H1 (cell line): ENCODE data around the gene LHFPL6. TPM values are rescaled to one million over a fixed set of nuclear protein-coding genes. Genes with fewer than 3 reads are reported as not detected.

Experiments used
- CTCF ChIA-PET: fragments of 300-600 bp; sonication (Branson Sonifier 250); formaldehyde crosslinking; loops from one replicate; lab custom pipeline; 2021; ENCODE audit not compliant: partially characterized antibody; lab: Charles Lee
- POLR2A ChIA-PET: fragments of 300-600 bp; sonication (Branson Sonifier 250); formaldehyde crosslinking; loops from one replicate; lab custom pipeline; 2021; ENCODE audit warnings: inconsistent platforms; ENCODE audit not compliant: partially characterized antibody; lab: Charles Lee
- DNase-seq, 2 experiments: peaks; one replicate each; pipeline versions ENCODE4 v3.0.0 to v3.0.0-alpha.2; 2010 to 2022; ENCODE audit warnings: low spot score in 2 of 2, low read depth in 1 of 2, mixed read lengths in 1 of 2
- FAIRE-seq: peaks from 2 replicates; lab custom pipeline; 2011; peaks lifted over from hg19 to GRCh38; lab: Jason Lieb, UNC
- H2AFZ ChIP-seq: 2 replicates; pipeline ENCODE4 v1.8.1; 2012; ENCODE audit warnings: low read length, inconsistent platforms
- H2AK5ac ChIP-seq: 2 replicates; pipeline ENCODE4 v1.6.1; 2013; ENCODE audit warnings: low read depth, low read length
- H2BK120ac ChIP-seq: replicated peaks from 2 replicates; pipeline ENCODE3; 2013; ENCODE audit warnings: low read depth, low read length, inconsistent platforms
- H2BK12ac ChIP-seq: 2 replicates; pipeline ENCODE4 v1.6.1; 2013; ENCODE audit warnings: low read depth, low read length
- H2BK15ac ChIP-seq: 2 replicates; pipeline ENCODE4 v1.6.1; 2013; ENCODE audit warnings: low read length
- H2BK20ac ChIP-seq: 2 replicates; pipeline ENCODE4 v1.6.1; 2013; ENCODE audit warnings: low read length
- H2BK5ac ChIP-seq: 2 replicates; pipeline ENCODE4 v1.6.1; 2013; ENCODE audit warnings: low read depth, low read length
- H3K14ac ChIP-seq: 2 replicates; pipeline ENCODE4 v1.6.1; 2013; ENCODE audit warnings: inconsistent platforms; ENCODE audit not compliant: insufficient read length
- H3K18ac ChIP-seq: 2 replicates; pipeline ENCODE4 v1.6.1; 2013; ENCODE audit warnings: low read length; ENCODE audit errors: extremely low read depth
- H3K23ac ChIP-seq: 2 replicates; pipeline ENCODE4 v1.6.1; 2013; ENCODE audit warnings: inconsistent platforms; ENCODE audit not compliant: insufficient read length
- H3K23me2 ChIP-seq: 2 replicates; pipeline ENCODE4 v1.6.1; 2013; ENCODE audit warnings: low read depth, low read length
- H3K27ac ChIP-seq: 2 replicates; pipeline ENCODE4 v1.6.1; 2011; ENCODE audit warnings: low read depth, low read length, inconsistent platforms
- H3K27me3 ChIP-seq, 4 experiments: replicated peaks in 1 of 4; 1 replicate in 1 of 4; 2 replicates in 3 of 4; pipeline versions ENCODE4 v1.6.1 to v1.8.1; 2011 to 2013; ENCODE audit warnings: low read length in 3 of 4, mild to moderate bottlenecking in 3 of 4, inconsistent platforms in 2 of 4, mixed read lengths in 2 of 4, moderate library complexity in 1 of 4; ENCODE audit not compliant: control insufficient read depth in 3 of 4, insufficient read depth in 3 of 4; ENCODE audit errors: extremely low read depth in 1 of 4
- H3K36me3 ChIP-seq, 4 experiments: 2 replicates each; pipeline versions ENCODE4 v1.6.1 to v1.8.1; 2011 to 2013; ENCODE audit warnings: mild to moderate bottlenecking in 4 of 4, low read length in 3 of 4, moderate library complexity in 2 of 4, control low read depth in 1 of 4, inconsistent platforms in 1 of 4; ENCODE audit not compliant: insufficient read depth in 4 of 4, control insufficient read depth in 2 of 4
- H3K4ac ChIP-seq: replicated peaks from 2 replicates; pipeline ENCODE3; 2013; ENCODE audit warnings: low read length, low read depth, mixed read lengths, inconsistent platforms; ENCODE audit not compliant: insufficient read length
- H3K4me1 ChIP-seq, 4 experiments: replicated peaks in 1 of 4; 1 replicate in 1 of 4; 2 replicates in 3 of 4; pipeline versions ENCODE4 v1.6.1 to v1.8.1; 2011 to 2013; ENCODE audit warnings: low read length in 3 of 4, inconsistent platforms in 2 of 4, mixed read lengths in 1 of 4; ENCODE audit not compliant: insufficient read depth in 4 of 4, control insufficient read depth in 3 of 4
- H3K4me2 ChIP-seq, 2 experiments: 2 replicates each; pipeline versions ENCODE4 v1.6.1 to v1.8.1; 2011 to 2013; ENCODE audit warnings: low read depth in 2 of 2, low read length in 2 of 2, control low read depth in 1 of 2, inconsistent platforms in 1 of 2, mild to moderate bottlenecking in 1 of 2; ENCODE audit not compliant: insufficient read depth in 1 of 2
- H3K4me3 ChIP-seq, 4 experiments: fragments of 200-600, 300-600 bp in 1 of 4; sonication (generic), shearing (Covaris generic), sonication (Bioruptor Twin) in 1 of 4; 2 replicates each; pipeline versions ENCODE4 v1.5.1 to v1.8.1; 2011 to 2016; ENCODE audit warnings: low read length in 4 of 4, low read depth in 3 of 4, control low read depth in 2 of 4, inconsistent platforms in 2 of 4, mild to moderate bottlenecking in 2 of 4, mixed read lengths in 1 of 4, moderate library complexity in 1 of 4; ENCODE audit not compliant: insufficient read depth in 2 of 4; ENCODE audit errors: extremely low read depth in 1 of 4
- H3K56ac ChIP-seq: replicated peaks from 2 replicates; pipeline ENCODE3; 2013; ENCODE audit warnings: low read depth, mild to moderate bottlenecking, mixed read lengths, low read length, inconsistent platforms; ENCODE audit not compliant: insufficient read length
- H3K79me1 ChIP-seq: 2 replicates; pipeline ENCODE4 v1.6.1; 2013; ENCODE audit warnings: low read depth, low read length, control low read depth
- H3K79me2 ChIP-seq, 2 experiments: 2 replicates each; pipeline versions ENCODE4 v1.6.1 to v1.8.1; 2012 to 2013; ENCODE audit warnings: low read length in 2 of 2, mild to moderate bottlenecking in 2 of 2, inconsistent platforms in 1 of 2; ENCODE audit not compliant: insufficient read depth in 2 of 2, control insufficient read depth in 1 of 2
- H3K9ac ChIP-seq, 4 experiments: replicated peaks in 1 of 4; 1 replicate in 1 of 4; 2 replicates in 3 of 4; pipeline versions ENCODE4 v1.6.1 to v1.8.1; 2011 to 2013; ENCODE audit warnings: low read depth in 3 of 4, low read length in 3 of 4, control low read depth in 2 of 4, mild to moderate bottlenecking in 2 of 4, moderate library complexity in 2 of 4, inconsistent platforms in 1 of 4; ENCODE audit errors: extremely low read depth in 1 of 4
- H3K9me3 ChIP-seq, 2 experiments: 2 replicates each; pipeline versions ENCODE4 v1.6.1 to v1.8.1; 2012 to 2013; ENCODE audit warnings: mild to moderate bottlenecking in 2 of 2, moderate library complexity in 2 of 2, control low read depth in 1 of 2, inconsistent platforms in 1 of 2, low read depth in 1 of 2, low read length in 1 of 2, mixed read lengths in 1 of 2; ENCODE audit not compliant: insufficient read depth in 2 of 2
- H4K20me1 ChIP-seq, 2 experiments: replicated peaks in 1 of 2; 2 replicates each; pipeline versions ENCODE3 to v1.8.1; 2011 to 2013; ENCODE audit warnings: inconsistent platforms in 2 of 2, low read length in 2 of 2, mild to moderate bottlenecking in 1 of 2; ENCODE audit not compliant: insufficient read depth in 2 of 2, control insufficient read depth in 1 of 2
- H4K5ac ChIP-seq: 2 replicates; pipeline ENCODE4 v1.6.1; 2013; ENCODE audit warnings: low read length, low read depth, mixed read lengths, inconsistent platforms; ENCODE audit not compliant: insufficient read length
- H4K8ac ChIP-seq: 2 replicates; pipeline ENCODE4 v1.8.0; 2013; ENCODE audit warnings: mild to moderate bottlenecking, moderate library complexity, low read length, inconsistent platforms; ENCODE audit not compliant: insufficient read depth; ENCODE audit errors: extremely low read depth
- H4K91ac ChIP-seq: replicated peaks from 2 replicates; pipeline ENCODE3; 2013; ENCODE audit warnings: low read length, mixed read lengths, inconsistent platforms; ENCODE audit not compliant: insufficient read length
- JUND ChIP-seq: IDR thresholded peaks from 2 replicates; pipeline ENCODE4 v1.6.1; 2011; ENCODE audit warnings: mild to moderate bottlenecking, improper control_type of control experiment, low read length
- KDM5A ChIP-seq: fragments of 200-600 bp; IDR thresholded peaks from 2 replicates; pipeline ENCODE4 v1.7.1; 2012; ENCODE audit warnings: mild to moderate bottlenecking, low read length, inconsistent platforms, mixed read lengths
- RAD21 ChIP-seq, 2 experiments: IDR thresholded peaks in 1 of 2; conservative IDR thresholded peaks in 1 of 2; 2 replicates each; pipeline ENCODE4 v1.6.1; 2011; ENCODE audit warnings: low read depth in 2 of 2, low read length in 2 of 2, improper control_type of control experiment in 1 of 2, inconsistent platforms in 1 of 2, mild to moderate bottlenecking in 1 of 2, moderate library complexity in 1 of 2
- RXRA ChIP-seq: IDR thresholded peaks from 2 replicates; pipeline ENCODE4 v1.6.1; 2011; ENCODE audit warnings: low read depth, mild to moderate bottlenecking, low read length, moderate library complexity; ENCODE audit not compliant: insufficient read depth
- TEAD4 ChIP-seq: IDR thresholded peaks from 2 replicates; pipeline ENCODE4 v1.6.1; 2012; ENCODE audit warnings: low read depth, low read length, inconsistent platforms, mixed read lengths
- WGBS, 2 experiments: shearing (Covaris generic) in 1 of 2; methylation state at CpG; one replicate each; pipeline versions ENCODE4 v1.1.6 to v1.1.7; 2013 to 2015; ENCODE audit warnings: low lambda C conversion rate in 2 of 2, mixed read lengths in 2 of 2, inconsistent platforms in 1 of 2, low coverage in 1 of 2, missing lambda C conversion rate in 1 of 2; ENCODE audit not compliant: insufficient replicate concordance in 2 of 2, insufficient coverage in 1 of 2, insufficient read length in 1 of 2; ENCODE audit errors: extremely low coverage in 1 of 2, missing lambda C conversion rate in 1 of 2; 5-methylcytosine and 5-hydroxymethylcytosine counted together
- polyA plus RNA-seq, 7 experiments: library from polyadenylated mRNA; depleted of rRNA in 3 of 7; stranded (reverse) in 5 of 7; unstranded in 2 of 7; fragments of >200 nt in 5 of 7; fragments of 200-250 nt in 2 of 7; gene quantifications; 1 replicate in 5 of 7; 2 replicates in 1 of 7; 4 replicates in 1 of 7; pipeline versions ENCODE4 v1.2.1 to v1.2.3, GENCODE V29; 2011 to 2013; ENCODE audit warnings: missing spikeins in 2 of 7, mixed read lengths in 2 of 7
- total RNA-seq: library from RNA; stranded (reverse); fragmentation: NEBNext Ultra II Directional; extraction: Animal tissue kit (Norgen Biotek cat#: 25700); gene quantifications from 2 replicates; pipeline ENCODE4 v1.2.1, GENCODE V29; 2021
- TF ChIP-seq, protein P1 (sequence below), 3 experiments: IDR thresholded peaks; 1 replicate in 2 of 3; 2 replicates in 1 of 3; pipeline versions ENCODE4 v1.5.1 to v1.6.1; 2011; ENCODE audit warnings: low read length in 3 of 3, mild to moderate bottlenecking in 3 of 3, inconsistent platforms in 2 of 3, low read depth in 1 of 3, moderate library complexity in 1 of 3; ENCODE audit not compliant: insufficient read depth in 1 of 3; ENCODE audit errors: control extremely low read depth in 1 of 3

LHFPL6 gene
- total and polyA plus RNA-seq, 2 of the 8 experiments (the other 6 are each of a cell fraction or from before 2014, with no cell fraction given), result 7.6 to 17.0 TPM

DNA sequence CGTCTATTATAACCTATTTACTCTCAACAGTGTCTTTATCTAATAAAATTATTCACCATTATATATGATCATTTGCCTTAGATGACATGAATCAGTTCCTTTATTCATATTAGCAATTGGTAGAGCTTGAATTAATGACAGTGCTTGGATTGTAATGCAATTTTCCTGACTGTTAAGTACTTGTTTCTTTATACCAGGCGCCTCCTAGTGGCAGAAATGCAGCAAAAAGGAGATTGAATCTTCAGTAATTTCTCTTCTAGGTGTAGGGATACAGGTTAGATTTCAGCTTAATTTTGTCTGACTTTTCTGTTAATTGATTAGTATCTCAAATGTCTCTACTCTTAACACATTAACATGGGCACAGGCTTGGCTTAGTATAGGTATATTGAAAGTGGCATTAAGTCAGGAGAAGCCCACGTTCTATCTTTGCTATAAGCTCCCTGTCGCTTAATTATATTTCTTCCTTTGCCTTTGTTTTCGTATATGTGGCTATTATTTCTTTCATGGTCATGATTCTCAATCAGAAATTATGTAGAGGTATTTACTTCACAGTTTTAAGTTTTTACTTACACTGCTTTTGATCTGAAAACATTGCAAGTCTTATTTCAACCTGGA, 9.1 kb upstream of the LHFPL6 start:
- Histone ChIP-seq H4K8ac (no peak overlapping the region), H3K27ac (no peak overlapping the region), H2BK5ac (no peak overlapping the region), H2AFZ (no peak overlapping the region), H4K91ac (no peak overlapping the region), H3K18ac (no peak overlapping the region), H3K36me3 (no peaks in the 10 kb centered on the region), H3K9me3 (no peaks in the 10 kb centered on the region), H3K23ac (no peak overlapping the region), H4K20me1 (no peaks in the 10 kb centered on the region), H2BK12ac (no peak overlapping the region), H3K9ac (no peak overlapping the region), H4K5ac (no peak overlapping the region), H3K27me3 (no peaks in the 10 kb centered on the region), H3K79me2 (no peaks in the 10 kb centered on the region), H3K4me2 (no peak overlapping the region), H2AK5ac (no peak overlapping the region), H2BK120ac (no peak overlapping the region), H2BK20ac (no peak overlapping the region), H2BK15ac (no peak overlapping the region), H3K23me2 (no peaks in the 10 kb centered on the region), H3K14ac (no peak overlapping the region), H3K4me1 (no peaks in the 10 kb centered on the region), H3K79me1 (no peaks in the 10 kb centered on the region), H3K4ac (no peak overlapping the region), H3K56ac (no peak overlapping the region), H3K4me3 (no peak overlapping the region)
- TF ChIP-seq RAD21 (IDR thresholded peaks at IDR 0.05 in 1 of 2, conservative IDR thresholded peaks at IDR 0.05 in 1 of 2; ENCODE audit: low read depth in 2 of 2, low read length in 2 of 2) (peak; percentile 78 to 82), RXRA (no peak), JUND (0 out of 2 replicates have a peak, but pooled peaks have one; percentile 31), KDM5A (no peak), TEAD4 (peak; percentile 98)
- TF ChIP-seq, protein P1, sequence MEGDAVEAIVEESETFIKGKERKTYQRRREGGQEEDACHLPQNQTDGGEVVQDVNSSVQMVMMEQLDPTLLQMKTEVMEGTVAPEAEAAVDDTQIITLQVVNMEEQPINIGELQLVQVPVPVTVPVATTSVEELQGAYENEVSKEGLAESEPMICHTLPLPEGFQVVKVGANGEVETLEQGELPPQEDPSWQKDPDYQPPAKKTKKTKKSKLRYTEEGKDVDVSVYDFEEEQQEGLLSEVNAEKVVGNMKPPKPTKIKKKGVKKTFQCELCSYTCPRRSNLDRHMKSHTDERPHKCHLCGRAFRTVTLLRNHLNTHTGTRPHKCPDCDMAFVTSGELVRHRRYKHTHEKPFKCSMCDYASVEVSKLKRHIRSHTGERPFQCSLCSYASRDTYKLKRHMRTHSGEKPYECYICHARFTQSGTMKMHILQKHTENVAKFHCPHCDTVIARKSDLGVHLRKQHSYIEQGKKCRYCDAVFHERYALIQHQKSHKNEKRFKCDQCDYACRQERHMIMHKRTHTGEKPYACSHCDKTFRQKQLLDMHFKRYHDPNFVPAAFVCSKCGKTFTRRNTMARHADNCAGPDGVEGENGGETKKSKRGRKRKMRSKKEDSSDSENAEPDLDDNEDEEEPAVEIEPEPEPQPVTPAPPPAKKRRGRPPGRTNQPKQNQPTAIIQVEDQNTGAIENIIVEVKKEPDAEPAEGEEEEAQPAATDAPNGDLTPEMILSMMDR (IDR thresholded peaks at IDR 0.05; ENCODE audit: control extremely low read depth in 1 of 3, insufficient read depth in 1 of 3, low read depth in 1 of 3, low read length in 3 of 3), result peak in 2 of 3 experiments; percentile 55 to 70; a peak in 2 of 4 replicates
- DNase-seq (peak in 1 of 2 experiments; percentile 76), FAIRE-seq (peak; percentile 62)
- ChIA-PET CTCF (interaction anchor here (0.6 to 5.4 kb wide), 86 partner anchors 9 to 641 kb away, joined by 3 to 76 read pairs (median 4); partner anchors contain the start of gene LHFPL6), POLR2A (interaction anchor here (1.5 kb wide), 1 partner anchor 195 kb away, joined by 4 read pairs; no protein-coding TSS in a partner anchor)
- WGBS, 2 experiments, result 62% methylated on average over 5 of the region's 5 CpGs; no CpG with 5 or more reads in 1 of the 2 experiments
